Heart left ventricle (tissue), 13 donors: Measurements from ENCODE around the gene MAPK8.

Source experiments
- CTCF ChIP-seq, 12 donors: fragments of 200-600 bp; sonication (generic) in 4 of 12; IDR thresholded peaks; one replicate each; pipeline versions ENCODE4 v1.5.0 to v1.8.0; 2018 to 2022; ENCODE audit warnings: antibody characterized with exemption in 12 of 12, mild to moderate bottlenecking in 5 of 12
- POLR2A ChIP-seq, 2 donors: fragments of 450-650 bp; IDR thresholded peaks; one replicate each; pipeline ENCODE4 v1.6.1; 2017; ENCODE audit warnings: antibody characterized with exemption in 2 of 2, mild to moderate bottlenecking in 2 of 2, moderate library complexity in 2 of 2
- donor health status: ischemic (EF 13 %, LVEDD 7.1; RV severe dilation, severe dysfunction).
- donor health status: DM: no; HTN: yes; CAD: no.
- donor health status: DM: no; HTN: no; CAD: no.
- donor health status: ischemic (EF 25% LVEDD 6.9; RV normal size, moderate dysfunction).
- donor health status: ischemic (EF 25% LVEDD 5.7; RV mildly dilated, moderate dysfunction).
- donor health status: ischemic (EF 35%, LVEDD 5.7; RV mildly dilated, moderate dysfunction).
- donor health status: nonischemic (EF 11% LVEDD 7.7; RV severe dilation, severe dysfunction).
- donor health status: DM: yes; HTN: yes; CAD: no.
- donor health status: PGD.
- donor health status: ischemic (EF 29% LVEDD 5.4; RV normal size, mild dysfunction).
- donor health status: nonischemic (EF 23%, LVEDD 6.1; RV moderate dilation, normal function).

GRCh38 chr10:48451969-48452878, 145.7 kb downstream of the MAPK8 start:
- TF ChIP-seq CTCF (IDR thresholded peaks at IDR 0.05) = no peak
- TF ChIP-seq POLR2A (IDR thresholded peaks at IDR 0.05) = no peak
